GM23338 (cell line): Measurements from ENCODE around the gene DHRSX.

Source experiments
- CTCF ChIP-seq, 2 experiments: fragments of 200-600 bp in 1 of 2; sonication (generic) in 1 of 2; conservative IDR thresholded peaks; 2 replicates each; pipeline versions ENCODE4 v1.5.1 to v1.6.1; 2016 to 2017; ENCODE audit warnings: antibody characterized with exemption in 2 of 2, low read depth in 2 of 2, mild to moderate bottlenecking in 2 of 2, moderate library complexity in 1 of 2
- ETS1 ChIP-seq: IDR thresholded peaks from 2 replicates; pipeline ENCODE4 v1.6.1; 2016; ENCODE audit warnings: antibody characterized with exemption
- EZH2 ChIP-seq: fragments of 200-600 bp; sonication (generic); IDR thresholded peaks from one replicate; pipeline ENCODE4 v1.8.0; 2017; ENCODE audit warnings: antibody characterized with exemption, mild to moderate bottlenecking, low read depth; ENCODE audit not compliant: unreplicated experiment
- EZH2phosphoT487 ChIP-seq: fragments of 200-600 bp; sonication (generic); IDR thresholded peaks from one replicate; pipeline ENCODE4 v1.8.1; 2018; ENCODE audit warnings: antibody characterized with exemption; ENCODE audit not compliant: unreplicated experiment
- JUNB ChIP-seq: IDR thresholded peaks from one replicate; pipeline ENCODE4 v1.6.1; 2016; ENCODE audit warnings: antibody characterized with exemption; ENCODE audit not compliant: unreplicated experiment
- POLR2AphosphoS5 ChIP-seq: IDR thresholded peaks from 2 replicates; pipeline ENCODE4 v1.6.1; 2016; ENCODE audit warnings: antibody characterized with exemption, low read depth
- REST ChIP-seq: IDR thresholded peaks from one replicate; pipeline ENCODE4 v1.6.1; 2018; ENCODE audit warnings: antibody characterized with exemption; ENCODE audit not compliant: unreplicated experiment

- TF ChIP-seq CTCF (conservative IDR thresholded peaks at IDR 0.05; ENCODE audit: low read depth in 2 of 2) (no peak), EZH2phosphoT487 (no peak), POLR2AphosphoS5 (no peak), JUNB (no peak), EZH2 (no peak), REST (no peak), ETS1 (no peak)
These were observed 116.3 kb downstream of the DHRSX start for GRCh38 chrX:2384486-2384885.
